GM12878 (cell line): Measurements from ENCODE around the gene SEMA7A. TPM values are rescaled to one million over a fixed set of nuclear protein-coding genes. Genes with fewer than 3 reads are reported as not detected.

Source experiments
- CBFB ChIP-seq: IDR thresholded peaks from 2 replicates; pipeline ENCODE4 v1.6.1; 2016; ENCODE audit warnings: antibody characterized with exemption, low read depth
- ELK1 ChIP-seq: IDR thresholded peaks from 2 replicates; pipeline ENCODE4 v1.6.1; 2012; ENCODE audit warnings: low read depth, low read length, improper control_type of control experiment
- EP300 ChIP-seq, 2 experiments: fragments of 150-350 bp in 1 of 2; IDR thresholded peaks; 2 replicates each; pipeline ENCODE4 v1.6.1; 2011 to 2012; ENCODE audit warnings: low read depth in 2 of 2, low read length in 2 of 2, borderline replicate concordance in 1 of 2, improper control_type of control experiment in 1 of 2, inconsistent platforms in 1 of 2; ENCODE audit not compliant: control insufficient read depth in 1 of 2
- HDAC2 ChIP-seq: fragments of 200-600 bp; sonication (generic); IDR thresholded peaks from 2 replicates; pipeline ENCODE4 v1.6.1; 2017
- NBN ChIP-seq: fragments of 450-650 bp; IDR thresholded peaks from 2 replicates; pipeline ENCODE4 v1.6.1; 2016
- NFIC ChIP-seq: IDR thresholded peaks from 2 replicates; pipeline ENCODE4 v1.6.1; 2012; ENCODE audit warnings: low read depth, mild to moderate bottlenecking, inconsistent platforms, low read length, moderate library complexity
- NR2C2 ChIP-seq: IDR thresholded peaks from 2 replicates; pipeline ENCODE4 v1.6.1; 2011; ENCODE audit warnings: borderline replicate concordance, low read depth; ENCODE audit not compliant: control insufficient read depth, insufficient read length
- POLR2AphosphoS5 ChIP-seq: IDR thresholded peaks from 2 replicates; pipeline ENCODE4 v1.6.1; 2011; ENCODE audit warnings: mild to moderate bottlenecking, low read length, inconsistent platforms
- SMAD5 ChIP-seq: IDR thresholded peaks from 2 replicates; pipeline ENCODE4 v1.6.1; 2016; ENCODE audit warnings: antibody characterized with exemption, low read depth
- SUZ12 ChIP-seq: fragments of 200-600 bp; sonication (generic); IDR thresholded peaks from one replicate; pipeline ENCODE4 v1.6.1; 2018; ENCODE audit warnings: antibody characterized with exemption, mild to moderate bottlenecking; ENCODE audit not compliant: unreplicated experiment
- WRNIP1 ChIP-seq: IDR thresholded peaks from 2 replicates; pipeline ENCODE4 v1.6.1; 2011; ENCODE audit warnings: low read depth, low read length, improper control_type of control experiment, borderline replicate concordance
- ZBTB11 ChIP-seq: fragments of 450-650 bp; formaldehyde crosslinking; IDR thresholded peaks from 2 replicates; pipeline ENCODE4 v1.5.0; 2022; ENCODE audit warnings: mild to moderate bottlenecking, missing genetic modification characterization
- ZSCAN29 ChIP-seq: fragments of 450-650 bp; IDR thresholded peaks from 2 replicates; pipeline ENCODE4 v1.6.1; 2017; ENCODE audit warnings: mild to moderate bottlenecking, moderate library complexity
- polyA plus RNA-seq, 11 experiments: library from polyadenylated mRNA; depleted of rRNA in 4 of 11; unstranded in 6 of 11; stranded (reverse) in 5 of 11; fragments of >200 nt; fragmentation: Nextera tagmentation in 4 of 11; fragmentation: Illumina TruSeq in 1 of 11; extraction: Ambion mirVana in 4 of 11; extraction: Trizol in 1 of 11; gene quantifications; 1 replicate in 1 of 11; 2 replicates in 10 of 11; pipeline versions ENCODE4 v1.2.1 to v1.2.3, GENCODE V29; 2011 to 2016; ENCODE audit warnings: inconsistent platforms in 2 of 11, missing spikeins in 2 of 11, low read depth in 1 of 11
- total RNA-seq, 4 experiments: library from RNA; depleted of rRNA in 3 of 4; stranded (reverse); fragments of >200 nt in 3 of 4; fragmentation: Illumina TruSeq in 1 of 4; extraction: Trizol in 1 of 4; gene quantifications; 2 replicates each; pipeline versions ENCODE4 v1.2.1 to v1.2.3, GENCODE V29; 2013 to 2021
- TF ChIP-seq, protein P1 (sequence below): fragments of 450-650 bp; conservative IDR thresholded peaks from 2 replicates; pipeline ENCODE4 v1.6.1; 2017; ENCODE audit warnings: mild to moderate bottlenecking, moderate library complexity
- TF ChIP-seq, protein P2 (sequence below): fragments of 450-650 bp; IDR thresholded peaks from 2 replicates; pipeline ENCODE4 v1.6.1; 2017; ENCODE audit warnings: mild to moderate bottlenecking, moderate library complexity
- TF ChIP-seq, protein P3 (sequence below): fragments of 450-650 bp; IDR thresholded peaks from 2 replicates; pipeline ENCODE4 v1.6.1; 2017; ENCODE audit warnings: low read depth, mild to moderate bottlenecking, moderate library complexity

SEMA7A gene
- total and polyA plus RNA-seq, 10 of the 15 experiments (the other 5 are each of a cell fraction or from before 2014, with no cell fraction given) = 0.08 to 112 (median 53.5) TPM

DNA sequence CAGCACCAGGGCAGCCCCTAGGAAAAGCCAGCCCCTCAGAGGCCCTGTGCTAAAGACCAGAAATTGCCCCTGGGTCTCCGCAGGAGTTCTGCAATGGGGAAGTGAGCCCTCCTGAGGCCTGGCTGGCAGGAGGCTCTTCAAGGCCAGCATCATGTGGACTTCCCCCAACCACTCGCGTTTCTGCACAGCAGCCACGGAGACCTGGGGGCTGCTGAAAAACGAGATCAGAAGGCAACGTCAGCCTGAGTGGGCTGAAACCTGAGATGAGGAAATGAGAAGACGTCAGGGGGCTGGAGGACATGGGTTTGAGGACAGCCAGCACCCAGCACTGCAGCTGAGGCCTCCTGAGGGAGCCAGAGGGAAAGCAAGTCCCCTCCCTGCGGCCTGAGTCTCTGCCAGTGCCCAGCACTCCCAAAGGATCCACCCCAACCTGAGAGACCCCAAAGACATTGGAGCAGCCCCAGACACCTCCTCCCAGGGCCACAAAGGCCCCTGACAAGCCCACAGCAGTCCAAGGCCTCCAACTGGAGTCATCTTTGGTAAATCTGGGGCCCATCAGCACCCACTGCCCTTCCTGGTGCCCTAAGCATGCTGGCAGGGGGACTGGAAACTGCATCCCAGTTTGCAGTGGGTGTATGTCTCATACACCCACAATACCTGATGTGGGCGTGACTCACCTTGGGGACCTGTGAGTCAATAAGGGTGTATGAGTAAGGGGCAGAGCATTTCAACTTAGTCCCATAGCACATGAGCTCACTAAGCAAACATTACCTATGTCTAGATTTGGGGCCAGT lies 37.1 kb downstream of the SEMA7A start (continued):
- TF ChIP-seq, protein P1, sequence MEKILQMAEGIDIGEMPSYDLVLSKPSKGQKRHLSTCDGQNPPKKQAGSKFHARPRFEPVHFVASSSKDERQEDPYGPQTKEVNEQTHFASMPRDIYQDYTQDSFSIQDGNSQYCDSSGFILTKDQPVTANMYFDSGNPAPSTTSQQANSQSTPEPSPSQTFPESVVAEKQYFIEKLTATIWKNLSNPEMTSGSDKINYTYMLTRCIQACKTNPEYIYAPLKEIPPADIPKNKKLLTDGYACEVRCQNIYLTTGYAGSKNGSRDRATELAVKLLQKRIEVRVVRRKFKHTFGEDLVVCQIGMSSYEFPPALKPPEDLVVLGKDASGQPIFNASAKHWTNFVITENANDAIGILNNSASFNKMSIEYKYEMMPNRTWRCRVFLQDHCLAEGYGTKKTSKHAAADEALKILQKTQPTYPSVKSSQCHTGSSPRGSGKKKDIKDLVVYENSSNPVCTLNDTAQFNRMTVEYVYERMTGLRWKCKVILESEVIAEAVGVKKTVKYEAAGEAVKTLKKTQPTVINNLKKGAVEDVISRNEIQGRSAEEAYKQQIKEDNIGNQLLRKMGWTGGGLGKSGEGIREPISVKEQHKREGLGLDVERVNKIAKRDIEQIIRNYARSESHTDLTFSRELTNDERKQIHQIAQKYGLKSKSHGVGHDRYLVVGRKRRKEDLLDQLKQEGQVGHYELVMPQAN = no peak; the same call in 1 of the 2 replicates
- TF ChIP-seq HDAC2 (no peak), SMAD5 (peak; percentile 58; the same call in 1 of the 2 replicates), NFIC (no peak), NR2C2 (no peak), CBFB (peak; percentile 53; the same call in 1 of the 2 replicates), ZBTB11 (CRISPR knock-in tag) (no peak), ZSCAN29 (no peak), ELK1 (0 out of 2 replicates have a peak, but pooled peaks have one; percentile 3), SUZ12 (no peak), WRNIP1 (0 out of 2 replicates have a peak, but pooled peaks have one; percentile 82), EP300 (IDR thresholded peaks at IDR 0.05; ENCODE audit: borderline replicate concordance in 1 of 2, control insufficient read depth in 1 of 2, low read depth in 2 of 2, low read length in 2 of 2) (peak; percentile 95 to 96; a peak in 3 of 4 replicates), POLR2AphosphoS5 (peak; percentile 87), NBN (peak; percentile 99)
- TF ChIP-seq, protein P2, sequence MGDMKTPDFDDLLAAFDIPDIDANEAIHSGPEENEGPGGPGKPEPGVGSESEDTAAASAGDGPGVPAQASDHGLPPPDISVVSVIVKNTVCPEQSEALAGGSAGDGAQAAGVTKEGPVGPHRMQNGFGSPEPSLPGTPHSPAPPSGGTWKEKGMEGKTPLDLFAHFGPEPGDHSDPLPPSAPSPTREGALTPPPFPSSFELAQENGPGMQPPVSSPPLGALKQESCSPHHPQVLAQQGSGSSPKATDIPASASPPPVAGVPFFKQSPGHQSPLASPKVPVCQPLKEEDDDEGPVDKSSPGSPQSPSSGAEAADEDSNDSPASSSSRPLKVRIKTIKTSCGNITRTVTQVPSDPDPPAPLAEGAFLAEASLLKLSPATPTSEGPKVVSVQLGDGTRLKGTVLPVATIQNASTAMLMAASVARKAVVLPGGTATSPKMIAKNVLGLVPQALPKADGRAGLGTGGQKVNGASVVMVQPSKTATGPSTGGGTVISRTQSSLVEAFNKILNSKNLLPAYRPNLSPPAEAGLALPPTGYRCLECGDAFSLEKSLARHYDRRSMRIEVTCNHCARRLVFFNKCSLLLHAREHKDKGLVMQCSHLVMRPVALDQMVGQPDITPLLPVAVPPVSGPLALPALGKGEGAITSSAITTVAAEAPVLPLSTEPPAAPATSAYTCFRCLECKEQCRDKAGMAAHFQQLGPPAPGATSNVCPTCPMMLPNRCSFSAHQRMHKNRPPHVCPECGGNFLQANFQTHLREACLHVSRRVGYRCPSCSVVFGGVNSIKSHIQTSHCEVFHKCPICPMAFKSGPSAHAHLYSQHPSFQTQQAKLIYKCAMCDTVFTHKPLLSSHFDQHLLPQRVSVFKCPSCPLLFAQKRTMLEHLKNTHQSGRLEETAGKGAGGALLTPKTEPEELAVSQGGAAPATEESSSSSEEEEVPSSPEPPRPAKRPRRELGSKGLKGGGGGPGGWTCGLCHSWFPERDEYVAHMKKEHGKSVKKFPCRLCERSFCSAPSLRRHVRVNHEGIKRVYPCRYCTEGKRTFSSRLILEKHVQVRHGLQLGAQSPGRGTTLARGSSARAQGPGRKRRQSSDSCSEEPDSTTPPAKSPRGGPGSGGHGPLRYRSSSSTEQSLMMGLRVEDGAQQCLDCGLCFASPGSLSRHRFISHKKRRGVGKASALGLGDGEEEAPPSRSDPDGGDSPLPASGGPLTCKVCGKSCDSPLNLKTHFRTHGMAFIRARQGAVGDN = peak; percentile 97
- TF ChIP-seq, protein P3, sequence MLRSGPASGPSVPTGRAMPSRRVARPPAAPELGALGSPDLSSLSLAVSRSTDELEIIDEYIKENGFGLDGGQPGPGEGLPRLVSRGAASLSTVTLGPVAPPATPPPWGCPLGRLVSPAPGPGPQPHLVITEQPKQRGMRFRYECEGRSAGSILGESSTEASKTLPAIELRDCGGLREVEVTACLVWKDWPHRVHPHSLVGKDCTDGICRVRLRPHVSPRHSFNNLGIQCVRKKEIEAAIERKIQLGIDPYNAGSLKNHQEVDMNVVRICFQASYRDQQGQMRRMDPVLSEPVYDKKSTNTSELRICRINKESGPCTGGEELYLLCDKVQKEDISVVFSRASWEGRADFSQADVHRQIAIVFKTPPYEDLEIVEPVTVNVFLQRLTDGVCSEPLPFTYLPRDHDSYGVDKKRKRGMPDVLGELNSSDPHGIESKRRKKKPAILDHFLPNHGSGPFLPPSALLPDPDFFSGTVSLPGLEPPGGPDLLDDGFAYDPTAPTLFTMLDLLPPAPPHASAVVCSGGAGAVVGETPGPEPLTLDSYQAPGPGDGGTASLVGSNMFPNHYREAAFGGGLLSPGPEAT = peak; percentile 84
